Panc1 (cell line): Measurements from ENCODE around the gene PEX13.

Experiments
- TCF7L2 ChIP-seq: IDR thresholded peaks from 2 replicates; pipeline ENCODE4 v1.6.1; 2011; ENCODE audit warnings: mild to moderate bottlenecking, low read depth, low read length, inconsistent platforms
- TF ChIP-seq, protein P1 (sequence below): fragments of 450-650 bp; IDR thresholded peaks from 2 replicates; pipeline ENCODE4 v1.5.1; 2017; ENCODE audit warnings: mild to moderate bottlenecking

DNA sequence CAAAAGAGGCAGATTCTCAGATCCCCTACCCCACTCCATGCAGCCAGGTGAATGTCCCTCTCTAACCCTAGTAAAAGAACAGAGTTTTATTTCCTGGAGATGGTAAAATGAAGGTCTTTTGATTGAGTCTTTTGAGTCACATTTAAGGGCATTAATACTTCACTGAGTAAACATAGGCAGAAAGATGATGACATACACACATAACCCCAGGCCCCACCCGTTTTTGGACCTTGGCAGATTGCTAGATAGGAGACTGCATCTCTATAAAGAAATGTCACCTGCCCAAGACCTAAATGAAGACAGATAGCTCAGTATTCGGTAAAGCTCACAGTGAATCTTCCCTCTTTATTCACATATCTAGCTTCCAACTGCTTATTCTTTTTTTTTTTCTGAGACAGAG, 28.3 kb upstream of the PEX13 start:
- TF ChIP-seq, protein P1, sequence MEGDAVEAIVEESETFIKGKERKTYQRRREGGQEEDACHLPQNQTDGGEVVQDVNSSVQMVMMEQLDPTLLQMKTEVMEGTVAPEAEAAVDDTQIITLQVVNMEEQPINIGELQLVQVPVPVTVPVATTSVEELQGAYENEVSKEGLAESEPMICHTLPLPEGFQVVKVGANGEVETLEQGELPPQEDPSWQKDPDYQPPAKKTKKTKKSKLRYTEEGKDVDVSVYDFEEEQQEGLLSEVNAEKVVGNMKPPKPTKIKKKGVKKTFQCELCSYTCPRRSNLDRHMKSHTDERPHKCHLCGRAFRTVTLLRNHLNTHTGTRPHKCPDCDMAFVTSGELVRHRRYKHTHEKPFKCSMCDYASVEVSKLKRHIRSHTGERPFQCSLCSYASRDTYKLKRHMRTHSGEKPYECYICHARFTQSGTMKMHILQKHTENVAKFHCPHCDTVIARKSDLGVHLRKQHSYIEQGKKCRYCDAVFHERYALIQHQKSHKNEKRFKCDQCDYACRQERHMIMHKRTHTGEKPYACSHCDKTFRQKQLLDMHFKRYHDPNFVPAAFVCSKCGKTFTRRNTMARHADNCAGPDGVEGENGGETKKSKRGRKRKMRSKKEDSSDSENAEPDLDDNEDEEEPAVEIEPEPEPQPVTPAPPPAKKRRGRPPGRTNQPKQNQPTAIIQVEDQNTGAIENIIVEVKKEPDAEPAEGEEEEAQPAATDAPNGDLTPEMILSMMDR, result no peak
- TF ChIP-seq TCF7L2, result no peak
